ENCODE results near the gene UGT2B11.
"Not testable (repeated sequence)": the region's sequence is repeated elsewhere in the genome, so short reads cannot be mapped to it uniquely, and the experiment has no call there.

UGT2B11 gene

GRCh38 chr4:69167300-69167699 is 47.2 kb downstream of the UGT2B11 start:
- DNase-seq: no peak

DNA sequence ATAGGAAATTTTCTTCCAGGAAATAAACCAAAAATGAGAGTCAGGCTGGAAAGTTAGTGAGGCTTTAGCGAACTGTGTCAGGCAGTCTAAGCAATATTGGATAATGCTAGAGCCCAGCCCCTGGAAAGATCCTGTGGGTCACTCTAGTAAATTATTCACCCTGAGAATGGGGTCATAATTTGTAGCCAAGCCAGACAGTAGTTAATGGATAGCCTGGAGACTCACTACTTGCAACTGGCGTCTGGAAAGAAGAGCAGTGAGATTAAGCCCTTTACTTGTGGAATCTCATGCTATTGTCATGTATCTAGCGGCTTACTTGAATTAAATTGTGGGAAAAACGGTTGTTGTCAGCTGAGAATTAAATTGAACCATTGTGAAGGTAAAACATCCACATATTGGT is 48.2 kb downstream of the UGT2B11 start:
- not testable (repeated sequence) for DNase-seq

DNA sequence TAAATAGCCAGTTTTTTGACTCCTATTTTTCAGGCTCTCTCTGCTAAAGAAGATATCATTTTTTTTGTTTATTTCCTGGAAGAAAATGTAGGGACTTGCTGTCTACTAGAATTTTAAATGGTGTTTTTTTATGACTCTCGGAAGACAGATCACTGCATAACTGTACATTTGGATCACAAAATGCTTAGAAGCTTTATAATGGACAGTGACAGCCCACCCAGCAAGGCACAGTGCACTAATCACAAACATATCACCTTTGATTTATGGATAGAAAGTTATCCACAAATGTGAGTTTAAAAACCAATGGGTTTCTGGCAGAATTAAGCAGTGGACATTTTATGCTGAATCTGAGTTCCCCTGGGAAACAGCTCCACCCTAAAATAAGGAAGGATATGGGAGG is 48.8 kb downstream of the UGT2B11 start:
- DNase-seq: not testable (repeated sequence)

GRCh38 chr4:69156913-69157312 is 57.6 kb downstream of the UGT2B11 start:
- no peak for DNase-seq

- no peak for DNase-seq
Measured at GRCh38 chr4:69154021-69154420, 60.5 kb downstream of the UGT2B11 start.
